PC-9 (cell line): Measurements from ENCODE around the gene USP53. TPM values are rescaled to one million over a fixed set of nuclear protein-coding genes. Genes with fewer than 3 reads are reported as not detected.

ENCODE experiments used
- BruUV-seq: library from RNA; stranded (reverse); fragments of 400-500 nt; replicated peaks from 2 replicates; lab custom pipeline; 2021; lab: Mats Ljungman, UMichigan
- CTCF ChIA-PET: fragments of 300-600 bp; sonication (Branson Sonifier 250); formaldehyde crosslinking; loops from one replicate; lab custom pipeline; 2022; ENCODE audit warnings: antibody characterized with exemption; lab: Charles Lee
- POLR2A ChIA-PET: fragments of 300-600 bp; sonication (Branson Sonifier 250); formaldehyde crosslinking; loops from one replicate; lab custom pipeline; 2022; ENCODE audit warnings: antibody characterized with exemption; ENCODE audit not compliant: unreplicated experiment; lab: Charles Lee
- DNase-seq, 2 experiments: peaks; one replicate each; pipeline versions ENCODE4 v3.0.0 to v3.0.0-alpha.2; 2015 to 2022; ENCODE audit warnings: mixed read lengths in 1 of 2
- H2AFZ ChIP-seq: fragments of 200-600 bp; sonication (generic); 2 replicates; pipeline ENCODE4 v1.8.1; 2017; ENCODE audit warnings: antibody characterized with exemption
- H3F3A ChIP-seq: fragments of 200-600 bp; sonication (generic); 2 replicates; pipeline ENCODE4 v1.8.1; 2017; ENCODE audit warnings: antibody characterized with exemption, mild to moderate bottlenecking, low read depth; ENCODE audit not compliant: insufficient read depth
- H3K27ac ChIP-seq: fragments of 200-600 bp; sonication (generic); 2 replicates; pipeline ENCODE4 v1.6.1; 2016; ENCODE audit warnings: mixed run types
- H3K27me3 ChIP-seq: fragments of 200-600 bp; sonication (generic); 2 replicates; pipeline ENCODE4 v1.6.1; 2016; ENCODE audit warnings: low read depth, mixed run types; ENCODE audit not compliant: insufficient read depth
- H3K36me3 ChIP-seq: fragments of 200-600 bp; sonication (generic); 2 replicates; pipeline ENCODE4 v1.6.1; 2016; ENCODE audit warnings: low read depth, mixed run types
- H3K4me1 ChIP-seq: fragments of 200-600 bp; sonication (generic); replicated peaks from 2 replicates; pipeline ENCODE4 v1.6.1; 2016; ENCODE audit warnings: mixed run types; ENCODE audit not compliant: insufficient read depth
- H3K4me2 ChIP-seq: fragments of 200-600 bp; sonication (generic); 2 replicates; pipeline ENCODE4 v1.6.1; 2017; ENCODE audit warnings: mixed run types
- H3K4me3 ChIP-seq: fragments of 200-600 bp; sonication (generic); 2 replicates; pipeline ENCODE4 v1.6.1; 2016; ENCODE audit warnings: mixed run types
- H3K79me2 ChIP-seq: fragments of 200-600 bp; sonication (generic); 2 replicates; pipeline ENCODE4 v1.6.1; 2017; ENCODE audit warnings: low read depth, mixed run types
- H3K9me2 ChIP-seq: fragments of 200-600 bp; sonication (generic); 2 replicates; pipeline ENCODE4 v1.8.1; 2017; ENCODE audit warnings: mild to moderate bottlenecking; ENCODE audit not compliant: insufficient read depth
- H3K9me3 ChIP-seq: fragments of 200-600 bp; sonication (generic); 2 replicates; pipeline ENCODE4 v1.8.1; 2016; ENCODE audit warnings: low read depth; ENCODE audit not compliant: insufficient read depth
- H4K20me1 ChIP-seq: fragments of 200-600 bp; sonication (generic); 2 replicates; pipeline ENCODE4 v1.8.1; 2017; ENCODE audit not compliant: insufficient read depth
- EZH2 ChIP-seq: fragments of 200-600 bp; sonication (generic); IDR thresholded peaks from 2 replicates; pipeline ENCODE4 v1.8.0; 2017; ENCODE audit warnings: antibody characterized with exemption, low read depth
- intact Hi-C: fragments of 100-400 bp; cut with micrococcal nuclease; formaldehyde crosslinking; loops from one replicate; pipeline ENCODE4 v1.10.0; 2022; ENCODE audit not compliant: unreplicated experiment
- total RNA-seq: library from RNA; stranded (reverse); gene quantifications from 2 replicates; pipeline ENCODE4 v1.2.3, GENCODE V29; 2021
- TF ChIP-seq, protein P1 (sequence below): fragments of 200-600 bp; sonication (generic); conservative IDR thresholded peaks from 2 replicates; pipeline ENCODE4 v1.6.1; 2017; ENCODE audit warnings: mixed run types, antibody characterized with exemption, mild to moderate bottlenecking, moderate library complexity

The USP53 gene
- total RNA-seq, 1 experiment from 2014 or later, result 19.3 TPM

DNA sequence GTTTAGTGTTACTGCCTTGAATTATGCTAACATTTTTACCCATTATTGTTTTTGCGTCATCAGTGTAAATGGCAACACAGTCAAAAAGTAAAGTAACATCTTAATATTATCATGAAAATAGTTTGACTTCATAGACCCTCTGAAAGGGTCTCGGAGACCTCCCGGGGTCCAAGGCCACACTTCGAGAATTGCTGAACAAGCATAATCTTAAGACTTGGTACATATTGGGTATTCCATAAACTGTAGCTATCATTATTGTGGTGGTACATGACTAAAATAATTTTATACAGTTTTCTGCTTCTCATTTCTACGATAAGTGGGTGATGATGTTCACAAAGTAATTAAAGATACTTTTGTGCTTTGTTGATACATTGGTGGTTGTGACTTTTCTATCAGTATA lies 76.8 kb downstream of the USP53 start:
- Histone ChIP-seq H3K27ac (no peak overlapping the region), H3K4me2 (no peak overlapping the region), H4K20me1 (no peaks in the 10 kb centered on the region), H3K9me2 (no peaks in the 10 kb centered on the region), H3K79me2 (no peaks in the 10 kb centered on the region), H3K27me3 (no peaks in the 10 kb centered on the region), H3K36me3 (no peaks in the 10 kb centered on the region), H3K9me3 (no peaks in the 10 kb centered on the region), H3F3A (0 out of 2 replicates have a peak, but pooled peaks cover 2% of the 10 kb centered on the region), H3K4me1 (no peaks in the 10 kb centered on the region), H3K4me3 (no peak overlapping the region), H2AFZ (no peak overlapping the region)
- ChIA-PET POLR2A (no interaction called here), CTCF (no interaction called here)
- intact Hi-C loops, result loop anchor here (5.0 kb wide), 2 partner anchors 247 to 307 kb away; no protein-coding TSS in a partner anchor
- BruUV-seq, result no TSS peak
- DNase-seq, result no peak
- no peak for TF ChIP-seq EZH2
- TF ChIP-seq, protein P1, sequence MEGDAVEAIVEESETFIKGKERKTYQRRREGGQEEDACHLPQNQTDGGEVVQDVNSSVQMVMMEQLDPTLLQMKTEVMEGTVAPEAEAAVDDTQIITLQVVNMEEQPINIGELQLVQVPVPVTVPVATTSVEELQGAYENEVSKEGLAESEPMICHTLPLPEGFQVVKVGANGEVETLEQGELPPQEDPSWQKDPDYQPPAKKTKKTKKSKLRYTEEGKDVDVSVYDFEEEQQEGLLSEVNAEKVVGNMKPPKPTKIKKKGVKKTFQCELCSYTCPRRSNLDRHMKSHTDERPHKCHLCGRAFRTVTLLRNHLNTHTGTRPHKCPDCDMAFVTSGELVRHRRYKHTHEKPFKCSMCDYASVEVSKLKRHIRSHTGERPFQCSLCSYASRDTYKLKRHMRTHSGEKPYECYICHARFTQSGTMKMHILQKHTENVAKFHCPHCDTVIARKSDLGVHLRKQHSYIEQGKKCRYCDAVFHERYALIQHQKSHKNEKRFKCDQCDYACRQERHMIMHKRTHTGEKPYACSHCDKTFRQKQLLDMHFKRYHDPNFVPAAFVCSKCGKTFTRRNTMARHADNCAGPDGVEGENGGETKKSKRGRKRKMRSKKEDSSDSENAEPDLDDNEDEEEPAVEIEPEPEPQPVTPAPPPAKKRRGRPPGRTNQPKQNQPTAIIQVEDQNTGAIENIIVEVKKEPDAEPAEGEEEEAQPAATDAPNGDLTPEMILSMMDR, result no peak

DNA sequence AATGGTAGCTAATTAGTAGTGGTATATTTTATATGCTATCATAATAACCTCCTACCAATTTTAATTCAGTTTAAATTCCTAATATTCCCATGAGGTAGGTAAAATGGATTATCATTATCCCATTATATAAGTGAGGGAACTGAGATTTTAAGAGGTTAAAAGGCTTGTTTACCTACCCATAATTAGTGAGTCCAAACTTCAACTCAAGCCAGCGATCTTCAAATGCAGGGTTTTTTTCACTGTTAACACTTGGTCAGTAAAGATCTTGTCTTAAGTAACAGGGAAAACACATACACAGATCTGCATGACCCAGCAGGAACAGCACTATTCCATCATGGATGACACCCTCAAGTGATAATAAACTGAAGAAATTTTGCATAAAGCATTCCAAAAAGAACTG lies 78.1 kb downstream of the USP53 start:
- Histone ChIP-seq H3K27ac (no peak overlapping the region), H3K4me2 (no peak overlapping the region), H3K4me1 (no peaks in the 10 kb centered on the region), H3K9me2 (no peaks in the 10 kb centered on the region), H3K4me3 (no peak overlapping the region), H3K9me3 (no peaks in the 10 kb centered on the region), H2AFZ (no peak overlapping the region), H4K20me1 (no peaks in the 10 kb centered on the region), H3K36me3 (no peaks in the 10 kb centered on the region), H3K79me2 (no peaks in the 10 kb centered on the region), H3K27me3 (no peaks in the 10 kb centered on the region), H3F3A (0 out of 2 replicates have a peak, but pooled peaks cover 2% of the 10 kb centered on the region)
- CTCF ChIA-PET, result no interaction called here
- intact Hi-C loops, result no loop called here
- TF ChIP-seq, protein P1, result no peak
- no peak for TF ChIP-seq EZH2
- POLR2A ChIA-PET, result no interaction called here
- no TSS peak for BruUV-seq
- no peak for DNase-seq

DNA sequence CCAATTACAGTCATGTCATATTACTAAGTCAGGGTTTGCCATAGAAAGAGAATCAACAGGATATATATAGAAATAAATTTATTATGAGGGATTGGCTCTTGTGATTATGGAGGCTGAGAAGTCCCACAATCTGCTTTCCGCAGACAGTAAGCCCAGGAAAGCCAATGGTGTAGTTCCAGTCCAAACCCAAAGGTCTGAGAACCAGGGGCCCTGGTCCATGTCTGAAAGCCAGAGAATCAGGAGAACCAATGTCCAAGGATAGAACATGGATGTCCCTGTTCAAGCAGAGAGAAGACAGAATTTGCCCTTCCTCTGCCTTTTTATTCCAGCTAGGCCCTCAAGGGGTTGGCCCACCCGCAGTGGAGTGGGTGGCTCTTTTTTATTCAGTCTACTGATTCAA lies 83.8 kb downstream of the USP53 start:
- H3K9me3 ChIP-seq, result no peaks in the 10 kb centered on the region
- no peak overlapping the region for H3K4me3 ChIP-seq
- H3K36me3 ChIP-seq, result 0 out of 2 replicates have a peak, but pooled peaks cover 6% of the 10 kb centered on the region
- POLR2A ChIA-PET, result interaction anchor here (0.6 kb wide), 1 partner anchor 329 kb away, joined by 3 read pairs; no protein-coding TSS in a partner anchor
- no peak overlapping the region for H3K4me2 ChIP-seq
- TF ChIP-seq, protein P1, result no peak
- TF ChIP-seq EZH2, result no peak
- DNase-seq, result no peak
- H2AFZ ChIP-seq, result no peak overlapping the region
- H3K79me2 ChIP-seq, result peaks cover 35% of the 10 kb centered on the region
- H3K4me1 ChIP-seq, result peaks cover 15% of the 10 kb centered on the region
- no peaks in the 10 kb centered on the region for H4K20me1 ChIP-seq
- H3F3A ChIP-seq, result peaks cover 16% of the 10 kb centered on the region; the same call in 1 of the 2 replicates
- no peaks in the 10 kb centered on the region for H3K27me3 ChIP-seq
- CTCF ChIA-PET, result no interaction called here
- intact Hi-C loops, result no loop called here
- BruUV-seq, result no TSS peak
- H3K27ac ChIP-seq, result no peak overlapping the region
- no peaks in the 10 kb centered on the region for H3K9me2 ChIP-seq
